Activated T-cell treated with anti-CD3 and anti-CD28 coated beads for 4 hours (primary cell): Measurements from ENCODE around the gene TMEM52.

ENCODE experiments used
- DNase-seq: peaks from one replicate; pipeline ENCODE4 v3.0.0-alpha.2; 2020

The TMEM52 gene

GRCh38 chr1:1926346-1926811 lies 7.3 kb upstream of the TMEM52 start:
- no peak for DNase-seq

- DNase-seq = no peak
These were observed 6.6 kb upstream of the TMEM52 start for GRCh38 chr1:1925437-1926345.

- no peak for DNase-seq
These were observed 5.8 kb upstream of the TMEM52 start for GRCh38 chr1:1924849-1925248.

DNA sequence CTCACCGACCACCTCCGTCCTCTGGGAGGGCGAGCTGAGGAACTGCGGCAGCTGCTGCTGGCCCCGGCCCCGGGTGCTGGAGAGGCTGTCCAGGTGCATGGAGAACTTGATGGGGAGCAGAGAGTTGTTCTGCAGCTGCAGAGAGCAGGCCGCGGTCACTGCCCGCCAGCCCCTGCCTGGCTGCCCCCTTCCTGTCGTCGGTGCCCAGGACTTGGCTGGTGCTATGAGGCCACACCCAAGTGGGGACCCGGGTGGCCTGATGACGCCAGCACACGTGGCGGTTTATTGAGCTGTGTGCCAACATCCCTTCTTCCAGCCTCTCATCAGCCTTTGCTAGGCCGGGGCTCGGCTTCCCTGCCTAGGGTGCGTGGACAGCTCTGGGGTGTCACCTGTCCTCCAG lies 5.3 kb upstream of the TMEM52 start:
- DNase-seq = no peak

DNA sequence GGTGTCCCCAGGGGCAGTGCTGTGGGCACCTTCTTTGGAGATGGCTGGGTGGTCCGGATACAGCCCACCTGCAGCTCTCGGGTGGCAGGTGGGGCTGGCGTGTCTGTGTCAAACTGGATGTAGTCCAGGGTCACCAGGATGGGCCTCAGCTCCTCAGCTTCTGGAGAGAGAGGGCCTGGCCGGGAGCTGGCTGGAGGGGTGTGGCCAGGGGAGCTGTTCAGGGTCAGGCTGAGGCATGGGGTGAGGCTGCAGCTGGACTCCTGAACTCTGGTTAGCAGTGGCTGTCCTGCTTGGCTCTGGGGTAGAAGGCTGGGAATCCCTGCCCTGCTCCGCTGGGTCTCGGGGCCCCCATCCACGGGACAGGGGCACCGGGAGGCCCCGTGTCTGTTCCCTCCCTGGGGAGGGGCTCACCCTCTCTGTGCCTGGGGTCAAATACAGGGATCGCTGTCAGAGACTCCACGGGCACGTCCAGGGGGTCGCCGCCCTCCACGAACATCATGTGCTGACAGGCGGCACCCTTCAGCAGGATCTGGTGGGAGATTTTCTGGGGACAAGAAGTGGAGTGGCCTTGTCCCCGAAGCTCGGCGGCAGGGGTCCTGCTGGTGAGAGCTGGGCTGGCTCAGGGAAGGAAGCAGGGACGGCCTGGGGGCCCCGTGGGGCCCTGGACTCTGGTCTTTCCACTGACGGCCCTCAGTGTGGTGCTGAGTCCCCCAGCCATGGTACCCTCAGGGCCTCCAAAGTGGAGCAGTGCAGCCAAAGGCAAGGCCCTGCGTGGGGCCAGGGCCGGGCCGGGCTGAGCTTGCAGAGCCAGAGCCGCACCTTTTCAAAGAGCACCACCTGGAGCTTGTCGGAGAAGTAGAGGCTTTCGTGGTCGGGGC lies 4.1 kb upstream of the TMEM52 start:
- DNase-seq = no peak

GRCh38 chr1:1922702-1922955 lies 3.5 kb upstream of the TMEM52 start:
- DNase-seq = no peak

DNA sequence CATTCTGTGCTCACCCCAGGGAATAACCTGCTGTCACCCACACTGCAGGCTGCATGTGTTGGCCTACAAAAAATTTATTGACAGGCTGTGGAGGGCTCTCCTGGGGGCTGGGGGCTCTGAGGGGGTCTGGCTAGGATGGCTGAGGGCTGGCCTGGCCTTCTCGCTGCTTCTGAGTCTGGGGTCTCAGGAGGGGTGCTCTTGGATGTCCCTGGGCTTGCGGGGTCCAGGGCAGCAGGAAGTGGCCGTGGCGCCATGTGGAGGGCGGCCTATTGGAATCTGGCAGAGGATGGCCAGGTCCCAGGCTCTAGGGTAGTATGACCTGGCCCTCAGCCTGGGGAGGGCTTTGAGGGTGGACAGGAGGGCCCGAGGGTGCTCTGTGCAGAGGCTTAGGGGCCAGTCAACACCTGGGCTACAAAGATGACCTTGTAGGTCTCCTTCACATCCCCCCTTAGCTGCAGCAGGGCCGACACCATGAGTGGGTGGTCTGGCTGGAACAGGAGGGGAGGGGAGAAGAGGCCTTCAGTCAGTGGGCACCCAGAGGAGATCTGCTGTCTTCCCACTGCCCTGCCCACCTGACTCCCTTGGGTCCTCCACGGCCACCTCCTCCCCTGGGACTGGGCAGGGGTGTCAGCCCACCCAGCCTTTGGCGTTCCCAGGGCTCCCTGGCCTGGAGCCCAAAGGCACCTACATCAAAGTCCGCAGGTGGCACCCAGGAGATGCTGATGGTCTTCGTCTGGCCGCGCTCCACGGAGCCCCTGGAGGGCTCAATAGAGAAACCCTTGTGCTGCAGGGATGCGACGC lies 3.0 kb upstream of the TMEM52 start:
- DNase-seq = no peak

DNA sequence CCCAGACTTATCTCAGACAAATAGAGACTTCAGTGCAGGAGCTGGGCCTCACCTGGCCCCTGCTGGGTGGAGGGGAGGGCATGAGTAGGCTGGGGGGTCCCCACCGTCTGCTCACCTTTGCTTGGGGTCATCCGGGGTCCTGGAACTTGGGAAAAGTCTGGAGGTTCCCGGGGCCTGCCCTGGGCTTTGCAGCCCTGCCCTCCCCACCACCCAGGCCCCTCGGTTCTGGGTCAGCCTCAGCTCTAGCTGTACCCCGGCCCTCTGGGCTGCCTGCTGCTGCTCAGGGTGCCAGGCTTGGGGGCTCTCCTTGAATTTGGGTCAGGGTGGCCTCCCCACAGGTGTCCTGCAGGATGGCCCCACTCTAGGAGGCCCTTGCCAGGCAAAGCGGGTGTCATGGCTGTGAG lies 2.4 kb upstream of the TMEM52 start:
- no peak for DNase-seq

DNA sequence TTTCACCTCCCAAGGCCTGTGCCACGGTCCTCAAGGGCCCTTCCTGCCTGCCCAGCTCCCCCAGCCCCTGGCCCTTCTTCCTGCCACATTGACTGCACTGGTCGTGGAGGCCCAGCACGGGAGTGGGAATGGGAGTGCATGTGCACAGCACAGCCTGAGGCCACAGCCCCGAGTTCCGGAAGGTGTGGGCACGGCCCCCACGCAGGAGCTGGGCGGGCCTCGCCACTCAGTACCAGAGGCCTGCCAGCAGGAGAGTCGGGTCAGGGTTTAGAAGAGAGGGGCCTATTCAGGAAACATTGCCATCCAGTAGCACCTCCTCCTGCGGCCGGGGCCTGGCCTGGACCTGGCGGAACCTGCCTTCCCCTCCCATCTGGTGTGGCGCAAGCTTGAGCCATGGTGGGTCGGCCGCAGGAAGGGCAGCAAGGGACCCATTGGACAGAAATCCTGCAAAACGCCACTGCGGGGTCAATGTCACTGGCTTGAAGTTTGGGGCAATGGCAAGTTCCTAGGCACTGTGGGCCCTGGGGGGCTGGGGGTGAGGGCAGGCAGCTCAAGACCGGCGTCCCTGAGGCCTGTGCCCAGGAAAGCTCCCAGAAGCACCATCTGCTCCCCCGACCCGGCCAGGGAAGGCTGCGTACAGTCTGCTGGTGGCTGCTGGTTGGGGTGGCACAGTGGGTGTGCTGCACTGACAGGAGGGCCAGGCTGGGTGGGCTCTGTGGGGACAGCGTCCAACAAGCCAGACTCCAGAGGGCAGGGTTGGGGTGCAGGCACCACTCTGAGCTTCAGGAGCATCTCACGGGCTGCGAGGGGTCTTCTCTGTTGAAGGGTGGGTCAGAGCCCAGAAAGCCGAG lies 1.8 kb upstream of the TMEM52 start:
- DNase-seq = no peak

DNA sequence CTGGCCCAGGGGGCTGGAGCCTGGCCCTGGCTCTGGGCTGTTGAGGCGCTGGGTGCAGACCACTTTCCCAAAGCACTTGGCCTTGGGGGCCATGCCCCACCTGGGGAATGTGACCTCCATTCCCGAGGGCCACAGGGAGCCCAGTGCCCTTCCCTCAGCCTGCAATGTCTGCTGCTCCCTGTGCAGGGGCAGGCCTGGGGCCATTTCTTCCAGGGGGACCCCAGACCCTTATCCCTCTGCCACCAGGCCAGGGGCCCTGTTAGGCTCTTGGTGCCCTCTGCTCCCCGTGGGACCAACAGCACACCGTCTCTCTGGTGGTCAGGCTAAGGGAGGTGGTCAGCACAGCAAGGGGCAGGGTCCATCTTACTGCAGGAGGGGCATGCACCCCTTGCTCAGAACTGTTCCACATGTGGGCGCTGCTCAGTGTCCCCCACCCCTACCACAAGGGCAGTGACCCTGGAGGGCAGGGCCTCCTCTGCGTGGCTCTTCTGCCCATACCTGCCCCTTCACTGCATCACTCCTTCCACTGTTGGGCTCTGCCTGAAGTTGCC lies 1.1 kb upstream of the TMEM52 start:
- no peak for DNase-seq

DNA sequence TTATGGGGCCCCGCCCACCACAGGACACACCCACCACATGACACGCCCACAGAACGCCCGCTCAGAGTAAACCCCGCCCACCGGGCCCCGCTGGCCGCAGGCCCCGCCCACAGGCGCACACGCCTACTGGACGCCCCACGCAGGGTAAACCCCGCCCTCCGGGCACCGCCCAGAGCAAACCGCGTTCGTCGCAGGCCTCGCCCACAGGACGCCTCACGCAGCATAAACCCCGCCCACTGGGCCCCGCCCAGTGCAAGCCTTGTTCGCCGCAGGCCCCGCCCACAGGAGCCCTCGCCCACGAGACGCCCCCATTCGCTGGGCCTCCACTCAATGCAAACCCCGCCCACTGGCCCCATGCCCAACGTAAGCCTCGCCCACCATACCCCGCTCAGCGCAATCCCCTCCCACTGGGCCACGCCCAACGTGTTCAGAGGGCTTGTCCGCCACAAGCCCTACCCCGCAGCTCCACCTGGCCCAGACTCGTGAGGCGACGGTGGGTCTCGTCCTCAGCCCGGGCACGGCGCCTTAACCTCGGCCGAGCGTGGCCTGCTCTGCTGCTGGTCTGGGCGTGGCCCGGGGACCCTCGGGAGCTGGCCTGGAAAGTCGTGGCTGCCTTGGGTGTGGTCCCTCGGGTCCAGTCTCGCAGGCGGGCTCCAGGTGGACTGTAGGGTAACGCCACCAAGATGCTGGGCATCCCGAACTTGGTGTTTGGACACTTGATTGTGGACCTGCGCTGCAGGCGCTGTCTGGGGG lies 401 bp upstream of the TMEM52 start:
- DNase-seq = peak; percentile 99

GRCh38 chr1:1917995-1918900 lies 831 bp downstream of the TMEM52 start:
- no peak for DNase-seq

DNA sequence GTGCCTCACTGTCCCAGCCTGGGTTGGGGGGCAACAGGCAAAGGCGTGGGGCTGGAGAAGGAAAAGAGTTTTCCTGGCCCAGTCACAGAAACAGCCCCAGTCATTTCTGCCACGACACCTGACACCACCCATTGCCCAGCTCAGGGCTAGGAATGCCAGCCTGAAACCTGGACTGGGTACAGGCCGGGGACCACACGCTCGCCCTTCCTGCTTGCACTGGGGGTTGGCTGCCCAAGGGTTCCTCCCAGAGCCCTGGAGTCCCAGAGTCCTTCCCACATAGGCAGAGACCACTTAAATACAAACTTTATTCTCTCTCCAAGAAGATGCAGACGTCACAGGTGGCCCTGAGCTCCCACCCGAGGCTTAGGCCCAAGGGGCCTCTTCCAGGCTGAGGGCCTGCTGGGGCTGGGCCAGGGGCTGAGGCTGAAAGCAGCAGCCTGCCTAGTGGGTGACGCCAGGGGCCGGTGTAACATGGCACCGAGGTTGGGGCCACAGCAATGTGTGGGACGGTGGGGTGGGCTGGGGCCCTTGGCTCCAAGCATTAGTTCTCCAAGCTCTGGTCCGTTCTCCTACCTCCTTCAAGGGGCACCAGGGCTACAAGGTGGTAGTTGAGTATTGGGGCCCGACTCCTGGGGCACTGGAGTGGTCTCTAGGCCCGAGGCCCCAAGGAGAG lies 1.6 kb downstream of the TMEM52 start:
- no peak for DNase-seq

- DNase-seq = no peak
These were observed 2.2 kb downstream of the TMEM52 start for GRCh38 chr1:1916851-1917251.

DNA sequence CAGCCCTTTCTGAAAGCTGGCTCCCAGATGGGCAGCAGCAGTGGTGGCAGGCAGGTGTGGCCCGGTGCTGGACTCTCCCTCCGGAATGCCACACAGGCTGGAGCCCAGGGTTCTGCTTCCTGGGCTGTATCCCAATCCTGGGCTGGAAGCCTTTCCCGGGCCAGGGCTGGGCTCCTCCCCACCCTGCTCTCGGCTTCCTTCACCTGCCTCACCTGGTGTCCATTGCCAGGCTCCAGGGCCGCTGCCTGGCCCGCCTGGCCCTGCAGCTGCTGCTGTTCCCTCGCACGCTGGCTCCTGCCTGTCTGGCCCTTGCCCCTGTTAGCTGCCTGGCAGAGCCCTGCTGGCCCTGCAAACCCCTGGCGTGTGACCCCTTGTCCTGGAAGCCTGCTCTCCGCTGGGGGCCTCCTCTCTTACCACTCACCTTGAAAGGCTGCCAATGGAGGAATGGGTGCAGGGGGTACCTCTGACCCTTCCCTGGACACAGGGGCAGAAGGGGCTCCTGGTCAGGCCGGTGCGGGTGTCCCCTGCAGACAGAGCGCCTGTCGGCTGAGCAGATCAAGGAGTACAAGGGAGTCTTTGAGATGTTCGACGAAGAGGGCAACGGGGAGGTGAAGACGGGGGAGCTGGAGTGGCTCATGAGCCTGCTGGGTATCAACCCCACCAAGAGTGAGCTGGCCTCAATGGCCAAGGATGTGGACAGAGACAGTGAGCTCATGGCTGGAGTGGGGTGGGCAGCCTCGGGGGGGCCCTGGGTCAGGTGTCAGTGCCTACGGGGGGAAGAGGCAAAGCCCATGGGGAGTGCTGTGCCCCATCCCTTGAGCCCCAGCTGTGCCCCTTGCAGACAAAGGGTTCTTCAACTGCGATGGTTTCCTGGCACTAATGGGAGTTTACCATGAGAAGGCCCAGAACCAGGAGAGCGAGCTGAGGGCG lies 2.9 kb downstream of the TMEM52 start:
- no peak for DNase-seq

- no peak for DNase-seq
These were observed 3.9 kb downstream of the TMEM52 start, which contains the start of gene CALML6 for GRCh38 chr1:1914971-1915692. CALML6 (plus strand) TSS chr1:1915260; CDS start chr1:1915281, 21 bp downstream.
